Measurements from ENCODE around the gene ZNF385B. TPM values are rescaled to one million over a fixed set of nuclear protein-coding genes. Genes with fewer than 3 reads are reported as not detected.

Gene ZNF385B
- total RNA-seq, 1 experiment from 2014 or later = 9.3 TPM

DNA sequence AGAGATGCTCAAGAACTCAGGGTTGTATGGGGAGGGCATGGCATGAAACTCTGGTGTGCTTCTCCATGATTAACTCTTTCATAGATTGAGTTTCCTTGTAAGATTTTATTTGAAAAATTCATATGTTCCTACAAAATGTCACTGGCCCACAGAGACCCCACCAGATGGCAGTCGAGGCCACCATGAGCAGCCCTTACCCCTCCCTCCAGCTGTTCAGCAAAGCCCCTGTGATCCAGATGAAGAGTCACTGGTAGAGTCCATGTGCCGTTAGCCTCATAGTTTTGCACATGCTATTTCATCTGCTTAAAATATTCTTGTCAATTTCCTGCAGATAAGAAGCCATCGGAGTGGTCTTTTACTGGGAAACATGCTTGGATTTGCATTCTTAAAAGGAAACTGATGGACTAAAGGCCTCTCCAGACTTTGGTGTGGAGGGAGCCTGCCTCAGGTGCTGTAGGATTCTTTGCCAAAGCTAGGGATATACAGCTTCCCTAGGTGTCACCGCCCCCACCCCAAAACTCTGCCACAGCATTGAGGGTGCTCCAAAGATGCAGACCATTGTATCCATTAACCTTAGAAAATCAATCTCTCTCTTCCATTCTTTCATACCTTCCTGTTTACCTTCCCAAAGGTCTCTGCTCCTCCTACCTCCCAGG lies 18.8 kb downstream of the ZNF385B start:
- no peaks in the 10 kb centered on the region for H3K27me3 ChIP-seq (ENCODE audit: insufficient read depth, low read length)
- ChIA-PET RAD21 (ENCODE audit: low non-redundant PET in 1 of 2, low total read pairs in 2 of 2, uncharacterized antibody in 2 of 2, unreplicated experiment in 2 of 2) (no interaction called here), CTCF (no interaction called here), POLR2A (no interaction called here)
- ATAC-seq (no peak; the same call in 1 of the 2 replicates), DNase-seq (ENCODE audit: low read depth, low spot score) (no peak)
- H3K27ac ChIP-seq (ENCODE audit: low read depth, low read length) = no peak overlapping the region
- no peaks in the 10 kb centered on the region for H3K36me3 ChIP-seq (ENCODE audit: control insufficient read depth in 1 of 2, insufficient read depth in 2 of 2, low read length in 2 of 2)
- no peaks in the 10 kb centered on the region for H4K20me1 ChIP-seq (ENCODE audit: insufficient read depth)
- no peak overlapping the region for H2AFZ ChIP-seq (ENCODE audit: low read depth, low read length, poor library complexity, severe bottlenecking)
- TF ChIP-seq POLR2AphosphoS5 (IDR thresholded peaks at IDR 0.05; ENCODE audit: low read depth, low read length) (no peak), EZH2phosphoT487 (IDR thresholded peaks at IDR 0.05; ENCODE audit: borderline replicate concordance) (no peak), POLR2A (IDR thresholded peaks at IDR 0.05; ENCODE audit: borderline replicate concordance, extremely low read depth, insufficient read depth, insufficient read length) (no peak), TCF7L2 (IDR thresholded peaks at IDR 0.05; ENCODE audit: borderline replicate concordance, extremely low read depth, insufficient read depth, insufficient read length) (no peak), ZNF274 (IDR thresholded peaks at IDR 0.05; ENCODE audit: low read depth, low read length) (no peak), SRF (IDR thresholded peaks at IDR 0.05; ENCODE audit: low read depth) (no peak), RAD21 (IDR thresholded peaks at IDR 0.05; ENCODE audit: low read depth) (peak; percentile 60), YY1 (IDR thresholded peaks at IDR 0.05; ENCODE audit: extremely low read depth, insufficient replicate concordance, low read depth, low read length) (no peak), CEBPB (IDR thresholded peaks at IDR 0.05; ENCODE audit: low read depth) (no peak), CTCF (IDR thresholded peaks at IDR 0.05 in 2 of 3, conservative IDR thresholded peaks at IDR 0.05 in 1 of 3; ENCODE audit: borderline replicate concordance in 1 of 3, insufficient read depth in 1 of 3, low read depth in 2 of 3, low read length in 2 of 3) (peak; percentile 34 to 54 (median 42); a peak in 4 of 6 replicates), EGR1 (IDR thresholded peaks at IDR 0.05; ENCODE audit: low read depth) (no peak), CBX3 (IDR thresholded peaks at IDR 0.05; ENCODE audit: low read depth) (no peak)
- TF ChIP-seq, protein P1, sequence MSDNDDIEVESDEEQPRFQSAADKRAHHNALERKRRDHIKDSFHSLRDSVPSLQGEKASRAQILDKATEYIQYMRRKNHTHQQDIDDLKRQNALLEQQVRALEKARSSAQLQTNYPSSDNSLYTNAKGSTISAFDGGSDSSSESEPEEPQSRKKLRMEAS (IDR thresholded peaks at IDR 0.05) = no peak
- TF ChIP-seq, protein P2, sequence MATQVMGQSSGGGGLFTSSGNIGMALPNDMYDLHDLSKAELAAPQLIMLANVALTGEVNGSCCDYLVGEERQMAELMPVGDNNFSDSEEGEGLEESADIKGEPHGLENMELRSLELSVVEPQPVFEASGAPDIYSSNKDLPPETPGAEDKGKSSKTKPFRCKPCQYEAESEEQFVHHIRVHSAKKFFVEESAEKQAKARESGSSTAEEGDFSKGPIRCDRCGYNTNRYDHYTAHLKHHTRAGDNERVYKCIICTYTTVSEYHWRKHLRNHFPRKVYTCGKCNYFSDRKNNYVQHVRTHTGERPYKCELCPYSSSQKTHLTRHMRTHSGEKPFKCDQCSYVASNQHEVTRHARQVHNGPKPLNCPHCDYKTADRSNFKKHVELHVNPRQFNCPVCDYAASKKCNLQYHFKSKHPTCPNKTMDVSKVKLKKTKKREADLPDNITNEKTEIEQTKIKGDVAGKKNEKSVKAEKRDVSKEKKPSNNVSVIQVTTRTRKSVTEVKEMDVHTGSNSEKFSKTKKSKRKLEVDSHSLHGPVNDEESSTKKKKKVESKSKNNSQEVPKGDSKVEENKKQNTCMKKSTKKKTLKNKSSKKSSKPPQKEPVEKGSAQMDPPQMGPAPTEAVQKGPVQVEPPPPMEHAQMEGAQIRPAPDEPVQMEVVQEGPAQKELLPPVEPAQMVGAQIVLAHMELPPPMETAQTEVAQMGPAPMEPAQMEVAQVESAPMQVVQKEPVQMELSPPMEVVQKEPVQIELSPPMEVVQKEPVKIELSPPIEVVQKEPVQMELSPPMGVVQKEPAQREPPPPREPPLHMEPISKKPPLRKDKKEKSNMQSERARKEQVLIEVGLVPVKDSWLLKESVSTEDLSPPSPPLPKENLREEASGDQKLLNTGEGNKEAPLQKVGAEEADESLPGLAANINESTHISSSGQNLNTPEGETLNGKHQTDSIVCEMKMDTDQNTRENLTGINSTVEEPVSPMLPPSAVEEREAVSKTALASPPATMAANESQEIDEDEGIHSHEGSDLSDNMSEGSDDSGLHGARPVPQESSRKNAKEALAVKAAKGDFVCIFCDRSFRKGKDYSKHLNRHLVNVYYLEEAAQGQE (IDR thresholded peaks at IDR 0.05; ENCODE audit: low read depth) = no peak
- TF ChIP-seq, protein P3, sequence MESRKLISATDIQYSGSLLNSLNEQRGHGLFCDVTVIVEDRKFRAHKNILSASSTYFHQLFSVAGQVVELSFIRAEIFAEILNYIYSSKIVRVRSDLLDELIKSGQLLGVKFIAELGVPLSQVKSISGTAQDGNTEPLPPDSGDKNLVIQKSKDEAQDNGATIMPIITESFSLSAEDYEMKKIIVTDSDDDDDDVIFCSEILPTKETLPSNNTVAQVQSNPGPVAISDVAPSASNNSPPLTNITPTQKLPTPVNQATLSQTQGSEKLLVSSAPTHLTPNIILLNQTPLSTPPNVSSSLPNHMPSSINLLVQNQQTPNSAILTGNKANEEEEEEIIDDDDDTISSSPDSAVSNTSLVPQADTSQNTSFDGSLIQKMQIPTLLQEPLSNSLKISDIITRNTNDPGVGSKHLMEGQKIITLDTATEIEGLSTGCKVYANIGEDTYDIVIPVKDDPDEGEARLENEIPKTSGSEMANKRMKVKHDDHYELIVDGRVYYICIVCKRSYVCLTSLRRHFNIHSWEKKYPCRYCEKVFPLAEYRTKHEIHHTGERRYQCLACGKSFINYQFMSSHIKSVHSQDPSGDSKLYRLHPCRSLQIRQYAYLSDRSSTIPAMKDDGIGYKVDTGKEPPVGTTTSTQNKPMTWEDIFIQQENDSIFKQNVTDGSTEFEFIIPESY (IDR thresholded peaks at IDR 0.05; ENCODE audit: extremely low read depth, insufficient replicate concordance, low read length) = no peak
- no peak overlapping the region for H3K9ac ChIP-seq (ENCODE audit: low read length)
- no TSS peak for BruUV-seq (replicated peaks)
- no peaks in the 10 kb centered on the region for H3K9me3 ChIP-seq (ENCODE audit: control insufficient read depth in 1 of 2, insufficient read depth in 1 of 2, low read depth in 1 of 2, low read length in 2 of 2)
- H3K4me1 ChIP-seq (ENCODE audit: control insufficient read depth in 1 of 2, insufficient read depth in 2 of 2, low read length in 2 of 2) = peaks cover 0 to 1% of the 10 kb centered on the region in 2 experiments; a peak in 2 of 4 replicates
- intact Hi-C loops (cut with micrococcal nuclease) = no loop called here
- no peaks in the 10 kb centered on the region for H3K79me2 ChIP-seq (ENCODE audit: insufficient read depth, low read length)
- no peaks in the 10 kb centered on the region; the same call in 1 of the 2 replicates for H3K9me2 ChIP-seq (ENCODE audit: insufficient read depth)
- no peak overlapping the region for H3K4me2 ChIP-seq (ENCODE audit: low read length)
- H3K4me3 ChIP-seq (replicated peaks in 1 of 2; ENCODE audit: low read depth in 1 of 2, low read length in 2 of 2) = no peak overlapping the region

Data from HCT116 (cell line).